Measurements from ENCODE around the gene EFTUD2. TPM values are rescaled to one million over a fixed set of nuclear protein-coding genes. Genes with fewer than 3 reads are reported as not detected.

The EFTUD2 gene
- total and polyA plus RNA-seq, 2 donors from 2014 or later, result 37.9 to 98.4 TPM

DNA sequence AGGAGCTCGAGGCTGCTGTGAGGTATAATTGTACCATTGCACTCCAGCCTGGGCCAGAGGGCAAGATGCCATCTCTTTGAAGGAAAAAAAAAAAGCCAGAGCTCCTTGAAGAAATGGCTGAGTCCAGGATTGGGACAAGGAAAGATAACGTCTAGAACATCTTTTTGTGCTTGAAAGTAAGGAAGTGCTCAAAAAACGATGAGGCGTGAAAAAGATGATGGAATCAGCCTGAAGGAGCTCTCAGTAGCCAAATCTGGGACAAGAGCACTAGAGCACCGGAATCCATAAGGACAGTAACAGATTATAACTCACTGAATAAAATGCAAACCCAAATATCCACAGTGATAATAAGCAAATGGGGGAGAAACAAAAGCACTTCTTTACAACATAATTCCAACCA is 22.1 kb downstream of the EFTUD2 start:
- H3K36me3 ChIP-seq (ENCODE audit: control insufficient read depth in 2 of 3, insufficient read depth in 3 of 3, low read length in 3 of 3), result peaks cover 9 to 50% (median 26%) of the 10 kb centered on the region in 3 donors
- intact Hi-C loops (cut with DNase I), result no loop called here
- FAIRE-seq (no peak), DNase-seq (no peak)
- H3K27ac ChIP-seq (ENCODE audit: low read depth in 2 of 2, low read length in 2 of 2), result no peak overlapping the region
- no peaks in the 10 kb centered on the region for H3K27me3 ChIP-seq (ENCODE audit: control insufficient read depth, insufficient read depth, low read length)
- TF ChIP-seq, protein P1, sequence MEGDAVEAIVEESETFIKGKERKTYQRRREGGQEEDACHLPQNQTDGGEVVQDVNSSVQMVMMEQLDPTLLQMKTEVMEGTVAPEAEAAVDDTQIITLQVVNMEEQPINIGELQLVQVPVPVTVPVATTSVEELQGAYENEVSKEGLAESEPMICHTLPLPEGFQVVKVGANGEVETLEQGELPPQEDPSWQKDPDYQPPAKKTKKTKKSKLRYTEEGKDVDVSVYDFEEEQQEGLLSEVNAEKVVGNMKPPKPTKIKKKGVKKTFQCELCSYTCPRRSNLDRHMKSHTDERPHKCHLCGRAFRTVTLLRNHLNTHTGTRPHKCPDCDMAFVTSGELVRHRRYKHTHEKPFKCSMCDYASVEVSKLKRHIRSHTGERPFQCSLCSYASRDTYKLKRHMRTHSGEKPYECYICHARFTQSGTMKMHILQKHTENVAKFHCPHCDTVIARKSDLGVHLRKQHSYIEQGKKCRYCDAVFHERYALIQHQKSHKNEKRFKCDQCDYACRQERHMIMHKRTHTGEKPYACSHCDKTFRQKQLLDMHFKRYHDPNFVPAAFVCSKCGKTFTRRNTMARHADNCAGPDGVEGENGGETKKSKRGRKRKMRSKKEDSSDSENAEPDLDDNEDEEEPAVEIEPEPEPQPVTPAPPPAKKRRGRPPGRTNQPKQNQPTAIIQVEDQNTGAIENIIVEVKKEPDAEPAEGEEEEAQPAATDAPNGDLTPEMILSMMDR (IDR thresholded peaks at IDR 0.05; ENCODE audit: borderline replicate concordance, extremely low read depth, insufficient read depth), result no peak
- H3K4me1 ChIP-seq (ENCODE audit: control insufficient read depth in 2 of 3, insufficient read depth in 2 of 3, low read depth in 1 of 3, low read length in 3 of 3), result no peaks in the 10 kb centered on the region
- no peak overlapping the region for H3K9ac ChIP-seq (ENCODE audit: low read length in 3 of 3)
- H3K9me3 ChIP-seq (ENCODE audit: control insufficient read depth in 2 of 3, insufficient read depth in 1 of 3, low read length in 3 of 3), result no peaks in the 10 kb centered on the region
- no peak overlapping the region for H3K4me3 ChIP-seq (ENCODE audit: low read length in 3 of 3)

DNA sequence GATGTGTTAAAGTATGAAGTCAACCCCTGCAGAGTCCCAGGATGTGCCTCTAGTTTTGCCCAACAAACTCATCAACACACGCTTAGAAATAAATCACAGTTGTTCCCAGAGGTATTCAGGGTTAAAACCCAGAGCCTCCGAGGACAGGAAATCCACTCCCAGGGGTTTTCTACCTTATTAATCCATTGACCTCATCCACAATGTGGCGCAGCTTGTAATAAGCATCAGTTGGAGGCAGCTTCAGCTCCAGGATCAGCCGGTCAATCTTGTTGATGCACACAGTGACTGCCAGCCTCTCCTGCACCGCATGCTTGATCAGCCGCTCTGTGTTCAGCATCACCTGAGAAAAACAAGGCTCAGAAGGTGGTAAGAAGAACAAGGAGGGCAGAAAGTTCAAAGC is 23.5 kb downstream of the EFTUD2 start:
- Histone ChIP-seq H3K9ac (ENCODE audit: low read length in 3 of 3) (no peak overlapping the region), H3K27me3 (ENCODE audit: control insufficient read depth, insufficient read depth, low read length) (no peaks in the 10 kb centered on the region), H3K4me3 (ENCODE audit: low read length in 3 of 3) (no peak overlapping the region), H3K27ac (ENCODE audit: low read depth in 2 of 2, low read length in 2 of 2) (no peak overlapping the region), H3K9me3 (ENCODE audit: control insufficient read depth in 2 of 3, insufficient read depth in 1 of 3, low read length in 3 of 3) (no peaks in the 10 kb centered on the region), H3K36me3 (ENCODE audit: control insufficient read depth in 2 of 3, insufficient read depth in 3 of 3, low read length in 3 of 3) (peaks cover 7 to 54% (median 29%) of the 10 kb centered on the region in 3 donors), H3K4me1 (ENCODE audit: control insufficient read depth in 2 of 3, insufficient read depth in 2 of 3, low read depth in 1 of 3, low read length in 3 of 3) (no peaks in the 10 kb centered on the region)
- FAIRE-seq (no peak), DNase-seq (no peak)
- intact Hi-C loops (cut with DNase I), result no loop called here
- TF ChIP-seq, protein P1 (IDR thresholded peaks at IDR 0.05; ENCODE audit: borderline replicate concordance, extremely low read depth, insufficient read depth), result no peak

DNA sequence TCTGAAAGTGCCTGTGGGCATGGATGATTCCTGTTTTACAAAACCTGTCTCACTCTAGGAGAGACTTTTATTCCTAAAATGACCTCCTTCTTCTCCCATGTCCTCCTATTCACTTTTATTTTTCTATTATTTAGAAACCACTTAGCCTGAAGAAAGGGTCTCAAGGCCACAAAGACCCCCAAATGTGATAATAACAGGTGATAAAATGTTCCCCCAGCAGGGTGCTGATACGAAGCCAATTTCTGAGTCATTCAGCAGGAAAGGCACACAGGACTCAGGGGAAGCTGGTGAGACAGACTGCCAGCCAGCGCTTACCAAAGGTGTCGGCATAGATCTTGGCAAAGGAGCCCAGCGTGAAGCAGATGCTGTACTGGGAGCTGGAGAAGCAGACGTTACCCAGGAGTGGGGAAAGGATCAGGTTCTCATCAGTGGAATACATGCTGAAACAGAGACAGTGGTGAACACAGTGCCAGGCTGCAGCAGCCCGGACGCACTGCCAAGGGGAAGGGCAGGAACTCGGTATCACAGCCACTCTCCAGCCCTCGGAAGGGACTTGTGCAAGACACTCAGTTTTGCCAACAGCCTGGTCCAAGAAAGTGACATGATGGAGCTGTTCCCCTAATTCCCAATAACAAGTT is 27.0 kb downstream of the EFTUD2 start:
- no peak overlapping the region for H3K4me3 ChIP-seq (ENCODE audit: low read length in 3 of 3)
- H3K9ac ChIP-seq (ENCODE audit: low read length in 3 of 3), result no peak overlapping the region
- no peaks in the 10 kb centered on the region for H3K4me1 ChIP-seq (ENCODE audit: control insufficient read depth in 2 of 3, insufficient read depth in 2 of 3, low read depth in 1 of 3, low read length in 3 of 3)
- peaks cover 5 to 47% (median 34%) of the 10 kb centered on the region in 3 donors for H3K36me3 ChIP-seq (ENCODE audit: control insufficient read depth in 2 of 3, insufficient read depth in 3 of 3, low read length in 3 of 3)
- TF ChIP-seq, protein P1 (IDR thresholded peaks at IDR 0.05; ENCODE audit: borderline replicate concordance, extremely low read depth, insufficient read depth), result no peak
- DNase-seq (no peak), FAIRE-seq (no peak)
- no peaks in the 10 kb centered on the region for H3K27me3 ChIP-seq (ENCODE audit: control insufficient read depth, insufficient read depth, low read length)
- intact Hi-C loops (cut with DNase I), result loop anchor here (5.0 kb wide), 1 partner anchor 95 kb away; no protein-coding TSS in a partner anchor
- no peak overlapping the region for H3K27ac ChIP-seq (ENCODE audit: low read depth in 2 of 2, low read length in 2 of 2)
- H3K9me3 ChIP-seq (ENCODE audit: control insufficient read depth in 2 of 3, insufficient read depth in 1 of 3, low read length in 3 of 3), result no peaks in the 10 kb centered on the region

All from kidney (tissue), 14 donors.